ENCODE data around the gene ANKRD12.

ANKRD12 gene

DNA sequence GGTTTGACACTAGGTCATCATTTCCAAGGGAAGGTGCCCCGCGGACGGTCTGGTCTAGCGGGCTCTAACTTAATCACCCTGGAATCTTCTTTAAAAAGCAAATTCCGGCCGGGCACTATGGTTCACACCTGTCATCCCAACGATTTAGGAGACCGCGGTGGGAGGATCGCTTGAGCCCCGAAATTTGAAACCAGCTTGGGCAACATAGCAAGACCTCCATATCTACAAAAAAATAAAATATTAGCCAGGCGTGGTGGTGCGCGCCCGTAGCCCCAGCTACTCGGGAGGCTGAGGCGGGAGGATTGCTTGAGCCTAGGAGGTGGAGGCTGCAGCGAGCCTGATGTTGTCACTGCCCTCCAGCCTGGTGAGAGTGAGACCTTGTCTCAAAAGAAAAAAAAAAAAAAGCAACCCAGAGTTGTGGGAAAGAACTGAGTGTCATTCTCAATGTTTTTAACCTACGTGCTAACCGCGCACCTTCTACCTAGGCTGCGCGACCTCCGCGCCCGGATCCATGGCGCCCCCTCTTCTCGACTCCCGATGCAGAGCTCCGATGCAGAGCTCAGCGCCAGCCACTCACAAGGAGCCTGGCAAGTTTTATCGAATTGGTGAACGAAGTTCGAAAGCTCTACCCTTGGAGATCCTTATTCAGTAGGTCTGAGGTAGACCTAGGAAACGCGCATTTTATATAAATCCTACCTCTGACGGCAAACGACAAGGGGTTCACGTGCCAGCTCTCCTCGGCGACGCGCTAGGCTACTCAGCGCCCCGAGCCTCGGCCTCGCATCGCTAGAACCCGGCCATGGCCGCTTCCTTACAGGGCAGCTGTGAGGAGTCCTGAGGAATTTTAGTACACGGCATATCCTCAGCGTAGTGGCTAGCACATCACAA, 197.1 kb downstream of the ANKRD12 start:
- TF ChIP-seq, protein P1, sequence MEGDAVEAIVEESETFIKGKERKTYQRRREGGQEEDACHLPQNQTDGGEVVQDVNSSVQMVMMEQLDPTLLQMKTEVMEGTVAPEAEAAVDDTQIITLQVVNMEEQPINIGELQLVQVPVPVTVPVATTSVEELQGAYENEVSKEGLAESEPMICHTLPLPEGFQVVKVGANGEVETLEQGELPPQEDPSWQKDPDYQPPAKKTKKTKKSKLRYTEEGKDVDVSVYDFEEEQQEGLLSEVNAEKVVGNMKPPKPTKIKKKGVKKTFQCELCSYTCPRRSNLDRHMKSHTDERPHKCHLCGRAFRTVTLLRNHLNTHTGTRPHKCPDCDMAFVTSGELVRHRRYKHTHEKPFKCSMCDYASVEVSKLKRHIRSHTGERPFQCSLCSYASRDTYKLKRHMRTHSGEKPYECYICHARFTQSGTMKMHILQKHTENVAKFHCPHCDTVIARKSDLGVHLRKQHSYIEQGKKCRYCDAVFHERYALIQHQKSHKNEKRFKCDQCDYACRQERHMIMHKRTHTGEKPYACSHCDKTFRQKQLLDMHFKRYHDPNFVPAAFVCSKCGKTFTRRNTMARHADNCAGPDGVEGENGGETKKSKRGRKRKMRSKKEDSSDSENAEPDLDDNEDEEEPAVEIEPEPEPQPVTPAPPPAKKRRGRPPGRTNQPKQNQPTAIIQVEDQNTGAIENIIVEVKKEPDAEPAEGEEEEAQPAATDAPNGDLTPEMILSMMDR (IDR thresholded peaks at IDR 0.05; ENCODE audit: control insufficient read depth, extremely low read depth, insufficient read depth): no peak
- peak overlapping the region; percentile 59 for H3K4me3 ChIP-seq (ENCODE audit: low read depth, low read length)
- DNase-seq (ENCODE audit: low read depth): no peak

DNA sequence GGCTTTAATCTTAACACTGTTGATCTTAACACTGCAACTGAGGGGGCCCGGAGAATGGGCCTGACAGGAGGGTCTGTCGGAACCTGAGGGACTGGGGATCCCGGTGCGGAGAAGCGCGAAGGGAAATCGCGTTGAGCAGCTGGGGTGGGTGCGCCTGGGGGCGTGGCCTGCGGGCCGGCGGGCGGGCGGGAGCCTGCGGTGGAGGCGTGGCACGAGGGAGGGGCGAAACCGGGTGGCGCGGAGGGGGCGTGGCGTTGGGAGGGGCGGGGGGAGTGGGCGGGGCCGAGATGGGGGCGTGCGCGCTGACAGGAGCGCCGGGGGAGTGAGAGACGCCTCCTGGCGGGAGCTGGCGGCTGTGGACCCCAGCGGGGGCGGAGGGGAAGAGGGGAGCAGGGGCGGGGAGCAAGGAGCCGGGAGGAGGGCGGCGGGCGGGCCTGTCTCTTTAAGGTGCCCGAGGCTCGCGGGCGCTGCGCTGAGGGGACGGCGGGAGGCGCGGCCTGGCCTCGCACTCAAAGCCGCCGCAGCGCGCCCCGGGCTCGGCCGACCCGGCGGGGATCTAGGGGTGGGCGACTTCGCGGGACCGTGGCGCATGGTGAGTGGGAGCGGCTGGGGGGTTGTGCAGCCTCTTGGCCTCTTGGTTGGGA, 197.9 kb downstream of the ANKRD12 start, which contains the start of gene TWSG1:
TWSG1 (plus strand) TSS at position 445 of the 644 bp plus-strand sequence. CDS start 2,457 bp downstream, outside the sequence.
- peak within 1 kb of the TSS; percentile 60 for H3K4me3 ChIP-seq (ENCODE audit: low read depth, low read length)
- peak; percentile 54 for DNase-seq (ENCODE audit: low read depth)
- TF ChIP-seq, protein P1 (IDR thresholded peaks at IDR 0.05; ENCODE audit: control insufficient read depth, extremely low read depth, insufficient read depth): peak; percentile 59

DNA sequence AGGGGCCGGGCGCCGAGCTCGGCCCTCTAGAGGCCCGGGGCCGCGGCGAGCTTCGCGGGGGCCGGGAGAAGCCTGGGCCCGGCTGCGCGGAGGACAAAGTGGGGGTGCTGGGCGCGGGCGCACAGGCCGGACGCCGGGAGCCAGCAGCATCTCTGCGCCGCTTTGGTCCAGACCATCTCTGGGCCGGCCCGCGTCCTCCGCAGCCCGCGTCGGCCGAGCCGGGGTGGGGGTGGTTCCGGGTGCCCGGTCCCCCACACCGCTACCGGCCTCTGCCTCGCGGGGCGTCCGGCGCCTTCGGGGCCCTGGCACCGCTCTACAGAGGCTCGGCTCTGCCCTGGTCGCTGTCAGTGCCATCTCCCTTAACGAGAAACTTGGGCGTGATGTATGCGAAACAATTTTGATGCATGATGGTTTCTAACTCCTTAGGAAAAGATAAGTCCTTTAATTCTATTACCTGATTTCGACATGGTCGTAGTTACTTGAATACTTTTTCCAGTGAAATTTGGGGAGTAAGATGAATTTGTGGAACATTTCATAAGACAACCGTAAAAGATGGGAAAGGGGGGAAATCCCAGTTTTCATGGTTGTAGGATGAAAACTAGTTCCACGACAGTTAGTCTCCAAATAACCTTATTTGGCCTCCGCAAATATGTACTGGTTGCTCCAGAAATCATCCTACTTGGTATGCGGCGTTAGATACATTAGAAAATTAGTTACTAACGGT, 198.6 kb downstream of the ANKRD12 start:
- no peak for DNase-seq (ENCODE audit: low read depth)
- TF ChIP-seq, protein P1 (IDR thresholded peaks at IDR 0.05; ENCODE audit: control insufficient read depth, extremely low read depth, insufficient read depth): no peak
- peak overlapping the region; percentile 60 for H3K4me3 ChIP-seq (ENCODE audit: low read depth, low read length)
